Neural progenitor cell (in vitro differentiated cells): ENCODE data around the gene DDX50. TPM values are rescaled to one million over a fixed set of nuclear protein-coding genes. Genes with fewer than 3 reads are reported as not detected.
A peak's percentile ranks its signal among the peaks of the same experiment; 100 is the strongest.

Source experiments
- DNase-seq: peaks from one replicate; pipeline ENCODE4 v3.0.0-alpha.2; 2016; ENCODE audit warnings: low spot score
- H2AFZ ChIP-seq: fragments of 200-600 bp; sonication (generic); replicated peaks from 2 replicates; pipeline ENCODE4 v1.6.1; 2016; ENCODE audit warnings: antibody characterized with exemption
- H3F3A ChIP-seq: fragments of 200-600 bp; sonication (generic); 2 replicates; pipeline ENCODE4 v1.6.1; 2016; ENCODE audit warnings: antibody characterized with exemption, low read depth
- H3K27ac ChIP-seq: fragments of 200-600 bp; sonication (generic); 2 replicates; pipeline ENCODE4 v1.5.1; 2016; ENCODE audit warnings: mild to moderate bottlenecking
- H3K27me3 ChIP-seq: fragments of 200-600 bp; sonication (generic); 2 replicates; pipeline ENCODE4 v1.6.1; 2016; ENCODE audit warnings: mild to moderate bottlenecking, moderate library complexity
- H3K36me3 ChIP-seq: fragments of 200-600 bp; sonication (generic); 2 replicates; pipeline ENCODE4 v1.5.1; 2016
- H3K4me1 ChIP-seq: fragments of 200-600 bp; sonication (generic); 2 replicates; pipeline ENCODE4 v1.6.1; 2016; ENCODE audit warnings: mixed run types
- H3K4me2 ChIP-seq: fragments of 200-600 bp; sonication (generic); 2 replicates; pipeline ENCODE4 v1.6.1; 2016
- H3K4me3 ChIP-seq: fragments of 200-600 bp; sonication (generic); 2 replicates; pipeline ENCODE4 v1.5.1; 2016
- H3K79me2 ChIP-seq: fragments of 200-600 bp; sonication (generic); 2 replicates; pipeline ENCODE4 v1.6.1; 2016; ENCODE audit warnings: low read depth
- H3K9ac ChIP-seq: fragments of 200-600 bp; sonication (generic); 2 replicates; pipeline ENCODE4 v1.6.1; 2016
- H3K9me3 ChIP-seq: fragments of 200-600 bp; sonication (generic); 2 replicates; pipeline ENCODE4 v1.5.1; 2016; ENCODE audit warnings: low read depth
- H4K20me1 ChIP-seq: fragments of 200-600 bp; sonication (generic); 2 replicates; pipeline ENCODE4 v1.6.1; 2016; ENCODE audit warnings: low read depth
- H3K27ac Mint-ChIP-seq: 3 replicates; pipeline ENCODE4 v1.8.0; 2021; ENCODE audit warnings: mixed read lengths
- H3K27me3 Mint-ChIP-seq: 2 replicates; pipeline ENCODE4 v1.8.0; 2022; ENCODE audit warnings: low read depth, mild to moderate bottlenecking, inconsistent platforms, moderate library complexity, mixed read lengths; ENCODE audit not compliant: insufficient read depth
- H3K36me3 Mint-ChIP-seq: 3 replicates; pipeline ENCODE4 v1.8.0; 2021; ENCODE audit warnings: mixed read lengths
- H3K4me1 Mint-ChIP-seq: 3 replicates; pipeline ENCODE4 v1.8.0; 2021; ENCODE audit warnings: mixed read lengths
- H3K4me3 Mint-ChIP-seq: 3 replicates; pipeline ENCODE4 v1.8.0; 2021; ENCODE audit warnings: mild to moderate bottlenecking, moderate library complexity, mixed read lengths
- H3K9me3 Mint-ChIP-seq: 3 replicates; pipeline ENCODE4 v1.8.0; 2020; ENCODE audit warnings: mixed read lengths
- CTCF ChIP-seq: fragments of 200-600 bp; sonication (generic); IDR thresholded peaks from 2 replicates; pipeline ENCODE4 v1.5.1; 2017; ENCODE audit warnings: antibody characterized with exemption, mild to moderate bottlenecking
- EZH2 ChIP-seq: fragments of 200-600 bp; sonication (generic); IDR thresholded peaks from 2 replicates; pipeline ENCODE4 v1.6.1; 2017; ENCODE audit warnings: antibody characterized with exemption, mild to moderate bottlenecking, moderate library complexity
- EZH2phosphoT487 ChIP-seq: fragments of 200-600 bp; sonication (generic); IDR thresholded peaks from 2 replicates; pipeline ENCODE4 v1.6.1; 2017; ENCODE audit warnings: antibody characterized with exemption
- total RNA-seq: library from RNA; depleted of rRNA; stranded (reverse); fragments of >200 nt; gene quantifications from 2 replicates; pipeline ENCODE4 v1.2.3, GENCODE V29; 2015; ENCODE audit warnings: low replicate concordance

Gene DDX50
- total RNA-seq, 1 donor from 2014 or later = 110 TPM

GRCh38 chr10:68954904-68955303, 53.8 kb downstream of the DDX50 start:
- H3K4me3 ChIP-seq = peak overlapping the region; percentile 98
- H3K79me2 ChIP-seq = peaks cover 47% of the 10 kb centered on the region
- peaks cover 21% of the 10 kb centered on the region for H3F3A ChIP-seq
- H4K20me1 ChIP-seq = peaks cover 33% of the 10 kb centered on the region
- peak overlapping the region; percentile 90 for H3K4me2 ChIP-seq
- Mint-ChIP-seq H3K4me3 (peak overlapping the region; percentile 100), H3K36me3 (peaks cover under 1% of the 10 kb centered on the region), H3K9me3 (no peaks in the 10 kb centered on the region), H3K27ac (no peak overlapping the region), H3K27me3 (peaks cover 2% of the 10 kb centered on the region), H3K4me1 (peaks cover 11% of the 10 kb centered on the region)
- H3K27ac ChIP-seq = peak overlapping the region; percentile 81
- H3K36me3 ChIP-seq = peaks cover 4% of the 10 kb centered on the region
- H3K27me3 ChIP-seq = no peaks in the 10 kb centered on the region
- H3K9ac ChIP-seq = no peak overlapping the region
- no peak for TF ChIP-seq EZH2phosphoT487
- TF ChIP-seq EZH2 = no peak
- no peak for TF ChIP-seq CTCF
- no peak for DNase-seq
- H3K9me3 ChIP-seq = no peaks in the 10 kb centered on the region
- peaks cover 8% of the 10 kb centered on the region for H3K4me1 ChIP-seq
- no peak overlapping the region for H2AFZ ChIP-seq

- peaks cover 33% of the 10 kb centered on the region for H4K20me1 ChIP-seq
- peaks cover 8% of the 10 kb centered on the region for H3K4me1 ChIP-seq
- Mint-ChIP-seq H3K27me3 (peaks cover 2% of the 10 kb centered on the region), H3K27ac (peak overlapping the region; percentile 95), H3K4me1 (peaks cover 11% of the 10 kb centered on the region), H3K4me3 (peak overlapping the region; percentile 100), H3K36me3 (peaks cover 3% of the 10 kb centered on the region), H3K9me3 (no peaks in the 10 kb centered on the region)
- H3K27ac ChIP-seq = peak overlapping the region; percentile 81
- peak overlapping the region; percentile 68 for H3K9ac ChIP-seq
- peak overlapping the region; percentile 90 for H3K4me2 ChIP-seq
- TF ChIP-seq CTCF (no peak), EZH2phosphoT487 (no peak), EZH2 (no peak)
- peak overlapping the region; percentile 97 for H2AFZ ChIP-seq
- peak overlapping the region; percentile 98 for H3K4me3 ChIP-seq
- peaks cover 21% of the 10 kb centered on the region for H3F3A ChIP-seq
- peak; percentile 54 for DNase-seq
- H3K9me3 ChIP-seq = no peaks in the 10 kb centered on the region
- no peaks in the 10 kb centered on the region for H3K27me3 ChIP-seq
- H3K79me2 ChIP-seq = peaks cover 52% of the 10 kb centered on the region
- peaks cover 8% of the 10 kb centered on the region for H3K36me3 ChIP-seq
Measured at GRCh38 chr10:68955355-68955831, 54.3 kb downstream of the DDX50 start.

GRCh38 chr10:68955832-68956532, 54.9 kb downstream of the DDX50 start, which contains the start of gene DDX21:
TSS of gene DDX21 (plus strand) at chr10:68956170. CDS start at chr10:68956226, 56 bp downstream.
- peaks cover 21% of the 10 kb centered on the region for H3F3A ChIP-seq
- peak within 1 kb of the TSS; percentile 90 for H3K4me2 ChIP-seq
- peaks cover 3% of the 10 kb centered on the region for H3K36me3 Mint-ChIP-seq
- peak within 1 kb of the TSS; percentile 81 for H3K27ac ChIP-seq
- peak within 1 kb of the TSS; percentile 95 for H3K27ac Mint-ChIP-seq
- H3K4me3 Mint-ChIP-seq = peak within 1 kb of the TSS; percentile 100
- H3K4me3 ChIP-seq = peak within 1 kb of the TSS; percentile 98
- TF ChIP-seq CTCF (peak; percentile 76), EZH2 (no peak)
- H2AFZ ChIP-seq = peak within 1 kb of the TSS; percentile 97
- H3K9me3 Mint-ChIP-seq = no peaks in the 10 kb centered on the region
- H3K36me3 ChIP-seq = peaks cover 11% of the 10 kb centered on the region
- H3K4me1 Mint-ChIP-seq = peaks cover 11% of the 10 kb centered on the region
- H3K4me1 ChIP-seq = peaks cover 8% of the 10 kb centered on the region
- H3K27me3 ChIP-seq = no peaks in the 10 kb centered on the region
- peaks cover 58% of the 10 kb centered on the region for H3K79me2 ChIP-seq
- peak; percentile 88 for DNase-seq
- H3K9ac ChIP-seq = peak within 1 kb of the TSS; percentile 68
- H3K27me3 Mint-ChIP-seq = peaks cover 2% of the 10 kb centered on the region
- no peaks in the 10 kb centered on the region for H3K9me3 ChIP-seq
- peaks cover 33% of the 10 kb centered on the region for H4K20me1 ChIP-seq
